ENCODE measurements around the gene LHX5.

DNA sequence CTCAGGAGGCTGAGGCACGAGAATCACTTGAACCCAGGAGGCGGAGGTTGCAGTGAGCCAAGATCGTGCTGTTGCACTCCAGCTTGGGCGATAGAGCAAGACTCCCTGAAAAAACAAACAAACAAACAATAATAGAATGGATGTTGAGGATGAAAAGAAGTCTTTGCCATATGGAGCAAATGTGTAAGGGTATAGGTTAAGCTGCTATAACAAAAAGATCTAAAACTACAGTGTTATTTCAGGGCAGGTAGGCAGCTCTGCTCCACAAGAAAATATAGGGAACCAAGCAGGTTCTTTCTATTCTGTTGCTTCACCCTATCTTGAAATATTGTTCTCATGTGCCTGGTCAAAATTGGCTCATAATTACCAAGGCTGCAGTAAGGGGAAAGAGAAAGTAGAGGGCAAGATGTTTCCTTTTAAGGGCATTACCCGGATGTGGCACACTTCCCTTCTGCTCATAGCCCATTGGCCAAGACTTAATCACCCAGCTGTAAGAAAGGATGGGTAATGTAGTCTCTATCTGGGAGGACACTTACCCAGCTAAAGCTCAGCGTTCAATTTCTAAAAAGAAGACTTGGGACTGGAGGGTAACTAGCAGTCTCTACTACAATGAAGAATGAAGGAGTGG lies 26.0 kb downstream of the LHX5 start:
- TF ChIP-seq, protein P1, sequence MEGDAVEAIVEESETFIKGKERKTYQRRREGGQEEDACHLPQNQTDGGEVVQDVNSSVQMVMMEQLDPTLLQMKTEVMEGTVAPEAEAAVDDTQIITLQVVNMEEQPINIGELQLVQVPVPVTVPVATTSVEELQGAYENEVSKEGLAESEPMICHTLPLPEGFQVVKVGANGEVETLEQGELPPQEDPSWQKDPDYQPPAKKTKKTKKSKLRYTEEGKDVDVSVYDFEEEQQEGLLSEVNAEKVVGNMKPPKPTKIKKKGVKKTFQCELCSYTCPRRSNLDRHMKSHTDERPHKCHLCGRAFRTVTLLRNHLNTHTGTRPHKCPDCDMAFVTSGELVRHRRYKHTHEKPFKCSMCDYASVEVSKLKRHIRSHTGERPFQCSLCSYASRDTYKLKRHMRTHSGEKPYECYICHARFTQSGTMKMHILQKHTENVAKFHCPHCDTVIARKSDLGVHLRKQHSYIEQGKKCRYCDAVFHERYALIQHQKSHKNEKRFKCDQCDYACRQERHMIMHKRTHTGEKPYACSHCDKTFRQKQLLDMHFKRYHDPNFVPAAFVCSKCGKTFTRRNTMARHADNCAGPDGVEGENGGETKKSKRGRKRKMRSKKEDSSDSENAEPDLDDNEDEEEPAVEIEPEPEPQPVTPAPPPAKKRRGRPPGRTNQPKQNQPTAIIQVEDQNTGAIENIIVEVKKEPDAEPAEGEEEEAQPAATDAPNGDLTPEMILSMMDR (IDR thresholded peaks at IDR 0.05; ENCODE audit: low read depth, low read length, missing input control) = no peak
- no peak for TF ChIP-seq RAD21 (IDR thresholded peaks at IDR 0.05)
- TF ChIP-seq, protein P2, sequence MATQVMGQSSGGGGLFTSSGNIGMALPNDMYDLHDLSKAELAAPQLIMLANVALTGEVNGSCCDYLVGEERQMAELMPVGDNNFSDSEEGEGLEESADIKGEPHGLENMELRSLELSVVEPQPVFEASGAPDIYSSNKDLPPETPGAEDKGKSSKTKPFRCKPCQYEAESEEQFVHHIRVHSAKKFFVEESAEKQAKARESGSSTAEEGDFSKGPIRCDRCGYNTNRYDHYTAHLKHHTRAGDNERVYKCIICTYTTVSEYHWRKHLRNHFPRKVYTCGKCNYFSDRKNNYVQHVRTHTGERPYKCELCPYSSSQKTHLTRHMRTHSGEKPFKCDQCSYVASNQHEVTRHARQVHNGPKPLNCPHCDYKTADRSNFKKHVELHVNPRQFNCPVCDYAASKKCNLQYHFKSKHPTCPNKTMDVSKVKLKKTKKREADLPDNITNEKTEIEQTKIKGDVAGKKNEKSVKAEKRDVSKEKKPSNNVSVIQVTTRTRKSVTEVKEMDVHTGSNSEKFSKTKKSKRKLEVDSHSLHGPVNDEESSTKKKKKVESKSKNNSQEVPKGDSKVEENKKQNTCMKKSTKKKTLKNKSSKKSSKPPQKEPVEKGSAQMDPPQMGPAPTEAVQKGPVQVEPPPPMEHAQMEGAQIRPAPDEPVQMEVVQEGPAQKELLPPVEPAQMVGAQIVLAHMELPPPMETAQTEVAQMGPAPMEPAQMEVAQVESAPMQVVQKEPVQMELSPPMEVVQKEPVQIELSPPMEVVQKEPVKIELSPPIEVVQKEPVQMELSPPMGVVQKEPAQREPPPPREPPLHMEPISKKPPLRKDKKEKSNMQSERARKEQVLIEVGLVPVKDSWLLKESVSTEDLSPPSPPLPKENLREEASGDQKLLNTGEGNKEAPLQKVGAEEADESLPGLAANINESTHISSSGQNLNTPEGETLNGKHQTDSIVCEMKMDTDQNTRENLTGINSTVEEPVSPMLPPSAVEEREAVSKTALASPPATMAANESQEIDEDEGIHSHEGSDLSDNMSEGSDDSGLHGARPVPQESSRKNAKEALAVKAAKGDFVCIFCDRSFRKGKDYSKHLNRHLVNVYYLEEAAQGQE (IDR thresholded peaks at IDR 0.05) = no peak
- no peak for TF ChIP-seq EGR1 (IDR thresholded peaks at IDR 0.05; ENCODE audit: low read depth in 2 of 2)
- TF ChIP-seq SP1 (IDR thresholded peaks at IDR 0.05) = no peak
- TF ChIP-seq, protein P3, sequence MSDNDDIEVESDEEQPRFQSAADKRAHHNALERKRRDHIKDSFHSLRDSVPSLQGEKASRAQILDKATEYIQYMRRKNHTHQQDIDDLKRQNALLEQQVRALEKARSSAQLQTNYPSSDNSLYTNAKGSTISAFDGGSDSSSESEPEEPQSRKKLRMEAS (IDR thresholded peaks at IDR 0.05) = no peak
